GM08714 (cell line): ENCODE results near the gene RSKR.
"Not testable (repeated sequence)": the region's sequence is repeated elsewhere in the genome, so short reads cannot be mapped to it uniquely, and the experiment has no call there.

Experiments used
- H3K4me3 ChIP-seq: fragments of 200-500 bp; sonication (Bioruptor generic); 2 replicates; pipeline ENCODE4 v1.5.1; 2014; ENCODE audit warnings: mild to moderate bottlenecking, low read length, inconsistent platforms
- ZNF274 ChIP-seq: IDR thresholded peaks from 2 replicates; pipeline ENCODE4 v1.6.1; 2012; ENCODE audit warnings: mild to moderate bottlenecking, low read depth, low read length

Gene RSKR

DNA sequence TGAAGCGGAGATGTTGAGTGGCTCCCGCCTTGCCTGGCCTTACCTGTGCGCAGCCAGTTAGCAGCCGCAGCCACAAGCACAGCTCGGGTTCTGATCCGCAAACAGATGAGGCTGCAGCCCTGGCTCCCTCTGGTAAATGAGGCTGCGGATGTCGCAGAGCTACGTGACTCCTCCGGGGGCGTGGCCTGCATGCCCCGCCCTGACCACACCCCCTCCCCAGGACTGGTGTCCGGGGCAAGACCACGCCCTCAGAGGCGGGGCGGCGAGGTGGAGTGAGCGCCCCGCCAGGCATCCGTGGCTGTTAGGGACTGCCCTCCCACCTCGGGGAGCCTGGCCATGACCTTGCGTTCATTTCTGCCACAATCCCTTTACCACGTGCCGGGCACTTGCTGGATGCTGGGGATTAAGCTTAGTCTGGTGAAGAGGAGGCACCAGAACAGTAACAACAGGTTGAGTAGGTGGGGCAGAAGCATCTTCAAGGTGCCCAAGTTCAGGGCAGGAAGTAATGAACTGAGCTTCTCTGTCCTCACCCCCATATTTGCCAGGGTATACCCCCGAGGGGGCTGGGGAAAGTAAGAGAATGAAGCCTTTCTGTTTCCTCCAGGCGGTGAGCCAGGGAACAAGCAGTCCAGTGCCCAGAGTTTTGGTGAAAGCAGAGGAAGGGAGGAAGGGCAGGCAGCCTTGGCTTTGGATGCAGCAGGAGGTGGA lies 37.1 kb downstream of the RSKR start, which contains the start of gene ALDOC:
ALDOC (minus strand) TSS at position 138 of the 708 bp plus-strand sequence. CDS start 1,363 bp downstream, outside the sequence.
- no peak for TF ChIP-seq ZNF274
- H3K4me3 ChIP-seq = no peak within 1 kb of the TSS; the same call in 1 of the 2 replicates

DNA sequence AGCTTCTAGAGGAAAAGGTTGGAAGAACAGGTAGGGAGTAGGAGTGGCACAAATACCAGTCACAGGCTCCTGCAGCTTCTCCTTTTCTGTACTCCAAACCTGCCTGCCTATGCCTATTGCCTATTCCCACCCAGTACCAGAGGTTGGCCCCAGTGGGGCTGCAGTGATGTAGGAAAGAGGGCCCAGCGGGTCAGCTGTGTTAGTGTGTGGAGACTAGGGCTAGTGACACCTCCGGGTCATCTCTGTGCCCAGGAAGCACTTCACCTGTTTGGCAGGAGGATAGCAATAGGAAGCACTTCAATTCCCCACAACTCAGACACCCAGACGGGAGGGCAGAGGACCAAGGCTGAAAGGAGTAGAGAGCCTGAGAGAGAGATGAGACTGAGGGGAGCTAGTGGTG lies 38.0 kb downstream of the RSKR start:
- H3K4me3 ChIP-seq = not testable (repeated sequence)

DNA sequence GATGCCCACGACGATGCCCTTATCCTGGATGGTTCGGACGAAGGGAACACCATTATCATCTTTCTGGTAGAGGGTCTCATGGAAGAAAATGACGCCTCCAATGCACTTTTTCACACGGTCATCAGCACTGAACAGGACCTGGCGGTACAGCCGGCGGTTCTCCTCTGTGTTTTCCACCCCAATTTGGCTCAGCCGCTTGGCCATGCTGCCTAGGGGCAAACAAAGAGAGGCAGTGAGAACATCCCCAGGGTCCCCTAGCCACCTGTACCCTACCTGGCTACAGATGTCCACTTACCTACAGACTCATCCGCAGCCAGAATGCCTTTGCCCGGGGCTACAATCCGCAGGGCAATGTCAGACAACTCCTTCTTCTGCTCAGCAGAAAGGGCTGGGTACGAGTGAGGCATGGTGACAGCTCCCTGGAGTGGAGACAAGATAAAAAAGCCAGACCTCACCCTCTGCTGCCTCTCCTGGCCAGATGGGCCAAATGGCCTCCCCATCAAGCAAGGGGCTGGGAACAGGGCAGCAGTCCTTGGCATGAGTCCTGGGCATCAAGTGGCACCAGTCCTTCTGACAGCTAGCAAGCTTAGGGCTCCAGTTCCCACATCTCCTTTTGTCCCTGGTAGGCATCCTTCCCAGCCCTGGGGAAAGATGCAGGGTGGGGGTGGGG lies 38.7 kb downstream of the RSKR start:
- no peak overlapping the region for H3K4me3 ChIP-seq

DNA sequence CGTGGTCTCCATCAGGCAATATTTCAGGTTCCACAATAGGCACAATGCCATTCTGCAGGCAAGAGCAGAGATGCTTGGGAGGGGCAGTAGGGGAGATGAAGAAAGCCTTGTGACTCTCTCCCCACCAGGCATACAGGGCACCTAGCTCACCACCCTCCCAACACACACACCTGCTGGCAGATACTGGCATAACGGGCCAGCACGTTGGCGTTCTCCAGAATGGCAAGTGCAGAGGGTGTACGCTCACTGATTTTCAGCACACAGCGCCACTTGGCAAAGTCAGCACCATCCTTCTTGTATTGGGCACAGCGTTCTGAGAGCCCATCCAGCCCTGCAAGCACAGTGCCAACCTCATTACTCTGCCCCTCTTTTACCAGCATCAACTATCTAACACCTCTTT lies 39.5 kb downstream of the RSKR start:
- TF ChIP-seq ZNF274 = no peak
- no peak overlapping the region for H3K4me3 ChIP-seq

More for the DNA sequence above, 38.7 kb downstream of the RSKR start:
- TF ChIP-seq ZNF274 = no peak

DNA sequence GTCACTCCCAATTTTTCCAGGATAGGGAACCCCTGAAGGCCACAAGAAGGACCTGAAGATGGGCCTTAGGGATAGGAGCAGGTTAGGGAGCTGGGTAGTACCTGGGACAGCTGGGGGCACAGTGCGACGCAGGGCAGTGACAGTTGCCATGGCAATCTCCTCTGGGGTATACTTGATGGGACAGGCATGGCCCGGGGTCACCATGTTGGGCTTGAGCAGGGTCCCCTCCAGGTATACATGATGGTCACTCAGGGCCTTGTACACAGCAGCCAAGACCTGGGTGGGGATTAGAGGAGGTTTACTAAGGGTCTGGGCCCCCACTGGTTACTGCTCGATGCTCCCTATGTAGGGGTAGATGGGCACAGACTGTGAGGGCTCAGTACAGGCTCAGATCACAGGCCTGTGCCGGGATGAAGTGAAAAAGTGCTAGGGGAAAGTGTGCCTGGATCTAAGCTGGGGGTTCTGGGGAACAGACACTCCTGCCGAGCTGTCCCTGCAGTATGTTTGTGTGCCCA lies 40.0 kb downstream of the RSKR start:
- no peak for TF ChIP-seq ZNF274

DNA sequence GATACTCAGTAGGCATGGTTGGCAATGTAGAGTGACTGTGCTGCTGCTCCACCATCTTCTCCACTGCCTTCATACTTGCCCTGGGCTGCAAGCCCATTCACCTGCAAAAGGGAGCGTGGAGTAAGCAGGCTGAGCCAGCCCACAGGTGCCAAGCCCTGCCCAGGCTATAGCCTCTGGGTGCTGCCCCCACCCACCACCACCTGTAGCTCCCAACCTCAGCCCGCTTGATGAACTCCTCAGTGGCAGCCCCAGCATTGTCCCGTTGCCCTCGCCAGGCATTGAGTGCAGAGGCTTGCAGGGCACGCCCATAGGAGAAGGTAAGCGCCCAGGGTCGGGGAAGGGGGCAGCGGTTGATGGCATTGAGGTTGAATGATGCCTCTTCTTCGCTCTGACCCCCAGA lies 40.5 kb downstream of the RSKR start:
- H3K4me3 ChIP-seq = no peak overlapping the region
- no peak for TF ChIP-seq ZNF274

More for the DNA sequence above, 40.0 kb downstream of the RSKR start:
- H3K4me3 ChIP-seq = no peak overlapping the region

DNA sequence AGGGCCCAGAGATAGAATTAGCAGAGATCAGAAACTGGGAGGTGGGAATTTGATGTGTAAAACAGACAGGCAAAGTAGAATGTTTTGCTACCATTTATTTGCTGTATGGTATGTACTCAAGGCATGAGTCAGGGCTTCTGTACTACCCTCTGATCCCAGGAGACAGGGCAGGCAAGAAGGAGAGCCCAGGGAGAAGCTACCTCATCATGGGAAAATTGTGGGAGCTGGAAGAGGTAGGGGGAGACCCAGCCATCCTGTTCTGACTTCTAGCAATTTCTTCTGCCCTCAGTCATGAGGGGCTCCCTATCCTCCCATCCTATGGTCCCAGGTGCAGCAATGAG lies 41.0 kb downstream of the RSKR start:
- H3K4me3 ChIP-seq = no peak overlapping the region
- no peak for TF ChIP-seq ZNF274

DNA sequence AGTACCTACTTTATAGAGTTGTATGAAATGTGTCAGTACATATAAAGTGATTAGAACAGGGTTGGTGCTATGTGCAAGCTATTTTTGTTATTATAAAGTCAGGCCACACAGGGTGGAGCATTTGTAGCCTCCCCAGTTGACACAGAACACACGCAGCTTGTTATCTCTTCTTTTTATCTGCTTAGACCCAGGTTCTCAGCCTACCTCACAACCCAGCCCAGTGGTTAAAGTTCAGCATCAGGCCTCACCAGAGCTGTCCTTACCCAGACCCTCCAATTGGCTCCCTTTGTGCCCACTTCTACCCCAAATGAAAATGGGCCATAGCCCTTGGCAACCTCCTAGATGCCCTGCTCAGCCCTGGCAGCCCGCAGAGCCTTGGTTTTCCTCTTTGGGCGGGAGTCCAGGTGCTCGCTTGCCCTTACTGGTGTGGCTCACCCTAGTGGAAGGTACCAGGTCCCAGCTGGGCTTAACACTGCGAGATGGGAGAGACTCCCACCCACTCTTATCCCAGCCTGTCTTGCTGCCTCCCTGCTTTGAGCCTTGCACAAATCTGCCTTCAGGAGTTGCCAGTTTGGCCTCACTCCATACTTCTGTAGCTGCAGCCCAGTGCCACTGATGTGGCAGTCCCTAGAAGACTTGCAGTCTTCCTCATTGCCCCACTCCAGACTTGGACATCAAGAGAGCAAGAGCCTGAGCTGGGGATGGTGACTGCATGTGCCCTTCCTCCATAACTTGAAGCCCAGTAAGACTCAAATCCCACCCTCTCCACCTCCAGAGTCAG lies 41.5 kb downstream of the RSKR start:
- no peak for TF ChIP-seq ZNF274
- H3K4me3 ChIP-seq = no peak overlapping the region

DNA sequence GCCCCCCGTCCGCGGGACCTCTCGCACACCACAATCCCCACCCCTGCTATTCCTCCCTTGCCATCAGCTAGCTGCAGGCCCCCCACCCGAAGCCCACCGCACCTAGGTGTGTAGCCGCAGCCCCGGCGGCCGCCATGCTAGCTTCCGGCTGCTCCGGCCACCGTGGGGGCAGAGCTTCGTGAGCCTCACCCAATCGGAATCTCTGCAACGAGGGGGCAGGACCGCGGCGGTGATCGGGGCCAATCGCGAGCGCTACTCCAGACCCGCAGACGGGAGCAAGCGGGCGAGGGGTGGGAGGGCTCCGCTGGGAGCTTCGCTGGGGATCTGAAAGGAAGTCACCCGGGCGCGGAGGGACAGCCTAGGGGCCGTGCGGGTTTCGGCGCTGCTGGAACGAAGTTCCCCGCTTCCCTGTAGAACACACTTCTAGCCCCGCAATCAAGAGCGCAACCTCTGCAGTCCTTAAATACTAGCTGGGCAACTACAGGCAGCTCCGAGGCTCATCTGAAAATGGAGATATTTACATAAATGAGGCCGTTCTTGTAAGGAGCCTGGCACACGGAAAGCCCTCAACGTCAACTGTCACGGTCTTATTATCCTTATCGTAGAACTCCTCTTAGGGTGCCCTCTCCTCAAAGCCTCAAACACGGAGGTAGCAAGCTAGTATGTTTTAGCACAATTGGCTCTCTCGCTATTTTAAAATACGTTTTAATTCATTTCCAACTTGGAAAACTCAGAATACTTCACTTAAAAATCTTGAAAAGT lies 42.4 kb downstream of the RSKR start, which contains the start of gene PIGS:
PIGS (minus strand) TSS at position 164 of the 762 bp plus-strand sequence; CDS start at position 136, 28 bp downstream.
- no peak for TF ChIP-seq ZNF274
- H3K4me3 ChIP-seq = peak within 1 kb of the TSS; percentile 89

DNA sequence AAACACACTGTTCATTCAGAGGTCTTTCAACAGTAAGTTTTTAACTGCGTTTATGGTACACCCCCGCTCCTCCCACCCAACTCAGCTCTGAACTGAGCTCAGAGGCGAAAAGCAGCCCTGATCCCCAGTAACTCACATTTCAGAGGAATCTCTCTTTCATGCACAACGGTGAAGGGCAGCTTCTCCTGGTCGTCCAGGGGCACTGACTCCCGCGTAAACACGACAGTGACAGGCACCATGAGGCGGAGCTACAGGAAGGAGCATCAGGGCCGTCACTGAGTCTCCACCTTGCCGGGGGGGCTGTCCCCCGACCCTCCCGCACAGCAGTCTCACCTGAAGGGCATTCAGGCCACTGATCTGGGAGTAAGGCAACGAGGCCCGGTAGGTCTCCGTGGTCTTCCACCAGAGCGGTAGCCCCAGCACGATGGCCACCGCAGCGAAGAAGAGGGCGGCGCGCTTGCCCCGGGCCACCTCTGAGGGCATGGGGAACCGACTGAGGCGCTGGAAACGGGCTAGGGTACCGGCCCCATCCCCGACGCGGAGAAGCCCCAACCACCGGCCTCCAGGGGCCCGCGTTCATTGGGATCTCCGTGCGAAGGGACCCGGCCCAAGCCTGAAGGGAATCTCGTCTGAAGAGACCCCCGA lies 43.1 kb downstream of the RSKR start:
- no peak for TF ChIP-seq ZNF274

DNA sequence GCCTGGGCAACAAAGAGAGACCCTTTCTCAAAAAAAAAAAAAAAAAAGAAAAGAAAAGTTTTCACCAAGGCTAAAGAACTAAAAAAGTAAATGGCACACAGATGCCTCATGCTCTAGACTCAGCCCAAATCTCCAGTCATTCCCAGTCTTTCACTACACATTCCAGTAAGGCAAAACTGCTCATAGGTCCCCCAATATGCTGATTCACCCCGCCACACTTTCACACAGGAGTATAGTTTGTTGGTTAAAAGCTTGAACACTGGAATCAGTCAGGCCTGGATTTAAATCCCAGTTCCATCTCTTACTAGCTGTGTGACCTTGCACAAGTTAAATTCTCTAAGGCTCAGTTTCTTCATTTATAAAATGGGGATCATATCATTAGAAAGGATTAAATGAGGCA lies 44.5 kb downstream of the RSKR start:
- no peak for TF ChIP-seq ZNF274
- peak overlapping the region; percentile 14; the same call in 1 of the 2 replicates for H3K4me3 ChIP-seq

More for the DNA sequence above, 43.1 kb downstream of the RSKR start:
- H3K4me3 ChIP-seq = peak overlapping the region; percentile 89

DNA sequence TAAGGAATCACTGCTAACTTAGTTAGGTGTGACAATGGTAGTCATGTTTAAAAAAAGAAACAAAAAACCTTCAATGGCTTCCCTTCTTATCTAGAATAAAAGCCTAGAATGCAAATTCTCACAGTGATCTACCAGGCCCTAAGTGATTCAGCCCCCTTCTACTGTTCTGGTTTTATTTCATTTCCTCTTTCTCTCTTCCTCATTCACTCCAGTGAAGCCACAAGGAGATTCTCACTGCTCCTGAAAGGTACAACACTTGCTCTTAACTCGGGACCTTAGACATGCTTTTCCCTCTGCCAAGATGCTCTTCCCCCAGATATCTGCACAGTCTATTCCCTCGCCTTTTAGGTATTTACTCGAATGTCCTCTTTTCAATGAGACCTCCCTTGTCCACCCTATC lies 46.4 kb downstream of the RSKR start:
- peak overlapping the region; percentile 49; the same call in 1 of the 2 replicates for H3K4me3 ChIP-seq
- TF ChIP-seq ZNF274 = no peak

DNA sequence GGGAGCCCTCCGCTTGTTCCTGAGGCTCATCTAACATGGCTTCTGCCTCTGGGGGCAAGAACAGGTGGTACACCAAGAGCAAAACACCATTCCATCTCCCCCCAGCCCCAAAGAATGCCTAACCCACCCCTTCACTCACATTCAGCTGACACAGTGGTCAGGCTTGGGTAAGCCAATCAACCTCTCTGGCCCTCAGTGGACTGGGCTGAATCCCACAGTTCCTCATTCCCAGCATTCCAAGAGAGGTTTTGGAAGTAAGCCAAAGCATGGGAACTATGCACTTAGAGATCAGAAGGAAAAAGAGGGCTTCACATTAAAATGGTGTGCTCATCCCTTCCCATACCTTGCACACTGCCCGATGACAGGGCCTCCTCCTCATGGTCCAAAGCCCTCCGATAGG lies 50.5 kb downstream of the RSKR start:
- no peak for TF ChIP-seq ZNF274

More for the DNA sequence above, 50.5 kb downstream of the RSKR start:
- H3K4me3 ChIP-seq = no peak overlapping the region
